ENCODE results near the gene TENM3.

GRCh38 chr4:182717788-182718583, 474.8 kb downstream of the TENM3 start:
- TF ChIP-seq CTCF (IDR thresholded peaks at IDR 0.05; ENCODE audit: poor library complexity) (no peak), EZH2 (IDR thresholded peaks at IDR 0.05; ENCODE audit: borderline replicate concordance) (no peak)

Data from hepatocyte (in vitro differentiated cells).